ENCODE data around the gene CFAP58. TPM values are rescaled to one million over a fixed set of nuclear protein-coding genes. Genes with fewer than 3 reads are reported as not detected.

Gene CFAP58
- total and polyA plus RNA-seq, 8 donors, result 0.12 to 0.58 (median 0.20) TPM; not detected in 3

DNA sequence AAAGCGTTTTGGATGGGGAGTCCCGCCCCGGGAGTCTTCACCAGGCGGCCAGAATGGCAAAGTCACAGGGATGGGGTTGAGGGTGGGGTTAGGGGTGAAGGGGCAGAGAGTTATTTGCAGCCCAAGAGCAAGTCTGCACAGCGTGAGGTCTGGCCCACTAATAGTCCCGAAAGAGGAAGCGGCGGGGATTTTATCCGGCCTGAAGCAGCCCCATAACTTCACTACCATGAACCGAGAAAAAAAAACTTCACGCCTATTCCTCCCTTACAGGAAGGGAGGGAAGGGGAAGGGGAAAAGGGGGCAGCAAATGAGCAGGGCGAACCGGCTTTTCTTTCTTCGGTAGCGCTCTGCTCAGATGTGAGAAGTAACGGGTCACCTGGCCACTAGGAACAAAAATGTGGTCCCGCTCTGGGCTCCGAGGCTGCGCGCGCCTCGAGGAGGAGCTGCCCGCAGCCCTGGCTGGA, 16.1 kb upstream of the CFAP58 start:
- H3K4me3 ChIP-seq, result peak overlapping the region; percentile 78 to 94 (median 88)
- intact Hi-C loops (cut with DNase I; ENCODE audit: low total_unique reads), result no loop called here
- H3K9me3 ChIP-seq, result no peaks in the 10 kb centered on the region
- peaks cover 0 to 8% (median 4%) of the 10 kb centered on the region in 4 donors for H3K36me3 ChIP-seq
- 0 to 4% (median 2%) methylated on average over 23 of the region's 23 CpGs for WGBS, 5 donors
- peak overlapping the region; percentile 91 to 100 (median 95) for H3K27ac ChIP-seq
- no peaks in the 10 kb centered on the region for H3K27me3 ChIP-seq
- H3K4me1 ChIP-seq, result peaks cover 45 to 74% (median 59%) of the 10 kb centered on the region in 4 donors
- no peak for TF ChIP-seq POLR2AphosphoS5 (IDR thresholded peaks at IDR 0.05)
- no peak for TF ChIP-seq EP300 (IDR thresholded peaks at IDR 0.05)
- DNase-seq, result no peak

DNA sequence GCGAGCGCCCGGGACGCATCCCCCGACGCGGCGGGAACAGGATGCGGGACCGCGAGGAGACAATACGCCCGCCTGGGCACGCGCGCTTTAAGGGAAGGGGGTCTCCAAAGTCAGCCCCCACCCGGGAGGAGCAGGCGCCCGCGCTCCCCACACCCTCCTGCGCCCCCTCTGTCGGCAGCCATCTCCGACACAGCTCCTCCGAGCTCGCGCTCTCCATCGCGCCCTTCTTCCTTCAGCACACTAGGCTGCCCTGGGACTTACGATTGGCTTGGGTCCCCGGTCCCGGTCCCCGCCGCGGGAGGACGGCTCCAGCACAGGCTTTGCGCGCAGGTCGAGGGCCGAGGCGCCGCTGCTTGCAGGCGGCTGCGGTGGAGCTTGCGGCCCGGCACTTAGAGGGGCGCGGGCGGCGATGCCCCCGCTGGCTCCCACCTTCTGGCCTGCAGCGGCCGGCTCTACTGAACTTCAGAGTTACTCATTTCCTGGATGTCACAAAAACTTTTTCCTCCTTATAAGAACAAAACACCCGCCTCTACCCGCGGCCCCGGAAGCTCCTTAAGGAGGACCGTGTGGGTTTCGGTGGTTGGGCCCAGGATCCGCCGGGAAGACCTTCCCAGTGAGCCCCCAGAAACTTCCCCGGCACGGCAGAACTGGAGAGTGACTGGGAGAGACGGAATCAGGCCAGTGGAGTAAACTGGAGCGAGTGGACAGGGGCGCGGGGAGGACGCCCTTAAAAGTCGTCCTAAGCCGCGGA, 15.5 kb upstream of the CFAP58 start, which contains the start of gene ITPRIP:
Gene ITPRIP, minus strand, starts transcription at position 481 of the 751 bp plus-strand sequence. CDS start 22,414 bp downstream, outside the sequence.
- intact Hi-C loops (cut with DNase I; ENCODE audit: low total_unique reads), result no loop called here
- peak within 1 kb of the TSS; percentile 78 to 94 (median 88) for H3K4me3 ChIP-seq
- peak within 1 kb of the TSS; percentile 91 to 100 (median 95) for H3K27ac ChIP-seq
- peak; percentile 75 to 95 (median 93) for TF ChIP-seq POLR2AphosphoS5 (IDR thresholded peaks at IDR 0.05)
- TF ChIP-seq EP300 (IDR thresholded peaks at IDR 0.05), result no peak
- TF ChIP-seq, protein P1, sequence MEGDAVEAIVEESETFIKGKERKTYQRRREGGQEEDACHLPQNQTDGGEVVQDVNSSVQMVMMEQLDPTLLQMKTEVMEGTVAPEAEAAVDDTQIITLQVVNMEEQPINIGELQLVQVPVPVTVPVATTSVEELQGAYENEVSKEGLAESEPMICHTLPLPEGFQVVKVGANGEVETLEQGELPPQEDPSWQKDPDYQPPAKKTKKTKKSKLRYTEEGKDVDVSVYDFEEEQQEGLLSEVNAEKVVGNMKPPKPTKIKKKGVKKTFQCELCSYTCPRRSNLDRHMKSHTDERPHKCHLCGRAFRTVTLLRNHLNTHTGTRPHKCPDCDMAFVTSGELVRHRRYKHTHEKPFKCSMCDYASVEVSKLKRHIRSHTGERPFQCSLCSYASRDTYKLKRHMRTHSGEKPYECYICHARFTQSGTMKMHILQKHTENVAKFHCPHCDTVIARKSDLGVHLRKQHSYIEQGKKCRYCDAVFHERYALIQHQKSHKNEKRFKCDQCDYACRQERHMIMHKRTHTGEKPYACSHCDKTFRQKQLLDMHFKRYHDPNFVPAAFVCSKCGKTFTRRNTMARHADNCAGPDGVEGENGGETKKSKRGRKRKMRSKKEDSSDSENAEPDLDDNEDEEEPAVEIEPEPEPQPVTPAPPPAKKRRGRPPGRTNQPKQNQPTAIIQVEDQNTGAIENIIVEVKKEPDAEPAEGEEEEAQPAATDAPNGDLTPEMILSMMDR (IDR thresholded peaks at IDR 0.05), result peak in 2 of 7 experiments; percentile 4 to 8
- peak in 2 of 4 donors; percentile 67 to 72 for TF ChIP-seq POLR2A (IDR thresholded peaks at IDR 0.05)
- no peaks in the 10 kb centered on the region for H3K9me3 ChIP-seq
- no peaks in the 10 kb centered on the region for H3K27me3 ChIP-seq
- DNase-seq, result peak; percentile 77 to 89
- H3K4me1 ChIP-seq, result peaks cover 42 to 68% (median 55%) of the 10 kb centered on the region in 4 donors
- H3K36me3 ChIP-seq, result peaks cover 0 to 8% (median 4%) of the 10 kb centered on the region in 4 donors
- WGBS, 5 donors, result 0% methylated on average over 49 to 70 of the region's 70 CpGs

DNA sequence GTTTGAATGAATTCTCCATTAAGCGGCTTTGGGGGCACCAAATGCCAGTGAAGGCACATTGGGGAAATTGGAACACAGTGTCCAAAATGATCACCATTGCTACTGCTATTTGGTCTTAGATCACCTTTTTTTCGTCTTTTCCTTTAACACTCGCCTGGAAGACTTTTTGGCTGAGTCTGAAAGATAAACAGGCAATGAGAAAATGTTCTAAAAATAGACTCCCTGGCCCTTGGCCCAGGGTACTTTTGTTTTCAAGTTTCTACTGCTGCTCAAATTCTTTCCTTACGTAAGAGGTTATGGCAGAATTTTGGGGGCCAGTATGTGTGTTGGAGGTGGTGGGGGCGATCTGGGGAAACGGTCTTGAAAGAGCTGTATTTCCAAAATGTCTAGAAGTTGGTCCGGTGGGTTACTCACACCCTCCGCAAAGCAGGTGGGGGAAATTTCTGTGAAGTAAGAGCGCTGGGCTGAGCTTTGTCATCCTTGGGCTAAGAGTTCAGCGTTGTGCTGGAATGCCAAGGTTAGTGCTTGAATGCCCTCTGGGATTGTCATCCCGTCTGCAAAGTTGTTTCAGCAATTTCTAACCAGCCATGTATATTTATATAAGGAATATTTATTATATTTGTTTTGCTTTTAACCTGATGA, 14.0 kb upstream of the CFAP58 start:
- intact Hi-C loops (cut with DNase I; ENCODE audit: low total_unique reads), result no loop called here
- H3K9me3 ChIP-seq, result no peaks in the 10 kb centered on the region
- peak overlapping the region; percentile 78 to 94 (median 88) for H3K4me3 ChIP-seq
- WGBS, 5 donors, result 3 to 13% (median 12%) methylated on average over 11 of the region's 11 CpGs
- H3K27ac ChIP-seq, result peak overlapping the region; percentile 91 to 100 (median 95)
- H3K27me3 ChIP-seq, result no peaks in the 10 kb centered on the region
- peaks cover 39 to 54% (median 45%) of the 10 kb centered on the region in 4 donors for H3K4me1 ChIP-seq
- TF ChIP-seq POLR2AphosphoS5 (IDR thresholded peaks at IDR 0.05) (no peak), POLR2A (IDR thresholded peaks at IDR 0.05) (no peak), EP300 (IDR thresholded peaks at IDR 0.05) (no peak)
- TF ChIP-seq, protein P1 (IDR thresholded peaks at IDR 0.05), result no peak
- peaks cover 0 to 2% (median 0%) of the 10 kb centered on the region in 4 donors for H3K36me3 ChIP-seq
- peak; percentile 72 to 92 for DNase-seq

DNA sequence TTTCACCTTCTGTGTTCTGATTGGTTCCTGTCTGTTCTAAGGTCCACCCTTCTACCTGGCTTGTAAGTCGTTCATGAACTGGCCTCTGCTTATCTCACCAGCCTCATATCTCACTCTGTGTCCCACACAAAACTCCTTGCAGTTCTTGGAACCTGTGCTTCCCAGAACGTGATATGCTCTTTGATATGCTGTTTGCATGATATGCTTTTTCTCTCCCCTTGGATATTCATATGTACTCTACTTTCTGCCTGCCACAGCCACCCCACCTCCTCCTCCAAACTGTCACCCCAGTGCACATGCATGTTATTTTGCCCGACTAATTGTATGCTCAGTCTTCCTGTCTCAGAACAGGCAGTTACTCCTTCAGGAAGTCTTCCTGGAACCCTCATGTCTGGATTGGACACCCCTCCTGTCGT, 13.5 kb upstream of the CFAP58 start:
- Histone ChIP-seq H3K27ac (peak overlapping the region; percentile 91 to 100 (median 95)), H3K4me1 (peaks cover 36 to 48% (median 40%) of the 10 kb centered on the region in 4 donors), H3K4me3 (peak overlapping the region in 3 of 4 donors; percentile 78 to 94 (median 88)), H3K27me3 (no peaks in the 10 kb centered on the region), H3K36me3 (no peaks in the 10 kb centered on the region), H3K9me3 (no peaks in the 10 kb centered on the region)
- intact Hi-C loops (cut with DNase I; ENCODE audit: low total_unique reads), result no loop called here
- DNase-seq, result peak in 1 of 2 donors; percentile 81
- TF ChIP-seq POLR2A (IDR thresholded peaks at IDR 0.05) (no peak), EP300 (IDR thresholded peaks at IDR 0.05) (no peak), POLR2AphosphoS5 (IDR thresholded peaks at IDR 0.05) (peak; percentile 28 to 77 (median 64))
- TF ChIP-seq, protein P1 (IDR thresholded peaks at IDR 0.05), result no peak
- WGBS, 5 donors, result 10 to 18% (median 13%) methylated on average over 4 of the region's 4 CpGs
